GM18951 (cell line): Measurements from ENCODE around the gene TMEM19.

ENCODE experiments used
- POLR2A ChIP-seq: IDR thresholded peaks from 4 replicates; pipeline ENCODE4 v1.6.1; 2011; ENCODE audit warnings: mild to moderate bottlenecking; ENCODE audit not compliant: insufficient read length, insufficient read depth; ENCODE audit errors: extremely low read depth
- in situ Hi-C: fragments of 300-500 bp; cut with MboI; formaldehyde crosslinking; loops from one replicate; pipeline ENCODE4 v1.12.0; 2022; ENCODE audit warnings: low sequenced_read_pairs, mixed read lengths, inconsistent platforms; ENCODE audit not compliant: unreplicated experiment

Gene TMEM19

DNA sequence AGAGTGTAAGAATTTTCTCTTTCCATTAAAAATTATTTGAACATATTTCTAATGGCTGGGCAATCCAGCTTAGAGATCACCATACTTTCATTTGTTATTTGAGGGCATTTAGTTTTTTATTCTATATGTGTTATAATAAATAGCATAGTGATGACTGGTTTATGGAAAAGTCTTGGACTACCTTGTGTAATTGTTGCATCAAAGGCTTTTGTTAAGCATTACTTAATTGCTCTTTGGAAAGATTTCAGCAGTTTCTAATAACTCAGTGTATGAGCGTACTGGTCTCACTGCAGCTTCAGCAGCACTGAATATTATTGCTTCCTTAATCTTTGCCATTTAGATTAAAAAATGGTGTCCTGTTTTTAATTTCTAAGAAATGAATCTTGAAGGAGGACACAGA lies 22.8 kb downstream of the TMEM19 start:
- TF ChIP-seq POLR2A: no peak
- in situ Hi-C loops: no loop called here

DNA sequence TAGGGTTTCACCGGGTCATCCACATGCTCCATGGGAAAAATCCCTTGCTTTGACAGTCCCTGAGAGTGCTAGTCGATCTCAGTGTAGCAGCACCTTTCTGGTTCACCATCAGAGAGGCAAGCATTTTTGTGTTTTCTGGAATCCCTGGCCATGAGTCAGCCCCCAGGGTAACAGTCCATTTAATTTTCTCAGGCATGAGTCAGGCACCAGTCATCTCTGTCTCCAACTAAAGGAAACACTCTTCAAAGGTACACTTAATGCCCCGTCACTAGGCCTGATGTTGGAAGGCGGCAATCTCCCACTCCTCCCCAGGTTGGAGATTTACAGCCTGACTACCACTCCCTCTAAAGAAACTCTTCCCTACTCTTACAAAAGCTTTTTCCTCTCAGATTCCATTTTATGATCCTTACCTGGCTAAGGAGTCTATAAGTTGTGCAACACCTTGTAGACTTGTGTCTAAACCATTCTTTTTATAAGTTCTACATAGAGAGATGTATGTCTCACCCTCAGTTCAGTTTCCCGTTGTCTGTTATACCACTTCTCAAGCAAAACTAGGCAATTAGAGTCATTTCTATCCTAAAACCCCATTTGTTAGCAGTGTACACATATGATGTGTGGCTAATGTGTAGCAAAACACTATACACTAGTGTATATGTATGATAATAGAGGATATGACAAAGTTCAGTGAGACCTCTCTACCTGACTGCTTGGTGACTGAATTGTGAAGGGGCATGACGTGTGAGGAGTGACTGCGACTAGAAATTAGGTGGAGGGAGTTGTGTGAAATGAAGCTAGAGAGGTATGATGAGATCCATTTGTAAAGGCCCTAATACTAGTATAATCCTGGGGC lies 24.6 kb downstream of the TMEM19 start:
- no peak for TF ChIP-seq POLR2A
- in situ Hi-C loops: no loop called here

GRCh38 chr12:71718611-71719010 lies 32.7 kb downstream of the TMEM19 start:
- in situ Hi-C loops: no loop called here
- TF ChIP-seq POLR2A: no peak

DNA sequence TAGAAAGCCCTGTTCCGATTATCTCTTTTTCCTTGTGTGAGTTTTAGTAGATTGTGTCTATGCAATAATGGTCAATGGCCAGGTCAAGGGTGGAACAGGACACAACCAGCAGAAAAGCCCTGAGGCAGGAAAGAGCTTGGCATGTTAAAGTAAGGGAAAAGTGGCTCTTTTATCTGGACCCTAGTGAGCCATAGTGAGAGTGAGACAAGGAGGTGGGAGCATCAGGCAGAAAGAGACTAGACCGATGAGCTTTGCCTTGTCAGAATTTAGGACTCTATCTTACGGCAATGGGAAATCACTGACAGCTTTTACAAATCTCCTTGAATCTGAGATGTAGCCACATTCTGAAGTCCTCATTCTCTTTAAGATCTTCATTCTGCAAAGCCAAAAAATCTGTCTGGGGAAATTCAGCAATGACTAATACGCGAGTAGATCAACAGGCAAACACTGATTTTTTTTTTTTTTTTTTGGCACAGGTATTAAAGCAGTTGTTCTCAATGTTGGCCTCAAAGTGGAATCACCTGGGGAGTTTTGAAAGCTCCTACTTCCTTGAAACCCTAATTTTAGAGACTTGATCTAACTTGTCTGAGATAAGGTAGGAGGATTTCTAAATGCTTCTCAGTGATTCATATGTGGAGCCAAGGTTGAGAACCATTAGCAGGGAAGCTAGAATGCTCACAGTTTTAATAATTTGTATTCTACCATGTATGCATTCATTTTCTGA lies 33.9 kb downstream of the TMEM19 start:
- TF ChIP-seq POLR2A: no peak
- in situ Hi-C loops: no loop called here

DNA sequence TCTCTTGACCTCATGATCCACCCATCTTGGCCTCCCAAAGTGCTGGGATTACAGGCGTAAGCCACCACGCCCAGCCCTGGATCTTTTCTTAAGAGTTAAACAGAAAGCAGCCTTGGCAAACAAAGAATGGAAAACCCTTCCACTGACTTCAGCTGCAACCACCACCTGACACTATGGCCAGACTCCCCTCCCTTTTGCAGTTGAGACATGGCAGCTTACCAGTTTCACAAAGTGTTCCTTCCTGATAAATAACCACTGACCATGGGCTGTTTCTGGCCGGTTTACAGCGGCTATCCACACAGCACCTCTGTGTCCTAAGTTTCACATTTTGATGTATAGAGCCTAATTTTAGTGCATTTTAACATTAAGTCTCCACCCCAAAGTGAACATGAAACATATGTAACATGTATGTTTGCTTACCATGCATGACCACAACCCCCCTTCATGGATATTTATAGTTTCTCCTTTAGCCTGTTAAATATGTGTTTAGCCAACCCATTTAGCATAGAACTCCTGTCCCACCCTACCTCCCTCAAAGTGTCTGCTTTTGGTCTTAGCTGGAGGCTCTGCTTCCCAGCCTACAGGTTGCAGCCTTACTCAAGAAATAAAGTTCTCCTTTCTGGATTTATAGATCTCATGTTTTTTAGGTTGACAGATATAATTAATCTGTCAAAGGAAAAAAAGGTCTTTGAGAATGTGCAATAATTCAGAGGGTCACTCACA lies 36.1 kb downstream of the TMEM19 start:
- TF ChIP-seq POLR2A: no peak
- in situ Hi-C loops: no loop called here

DNA sequence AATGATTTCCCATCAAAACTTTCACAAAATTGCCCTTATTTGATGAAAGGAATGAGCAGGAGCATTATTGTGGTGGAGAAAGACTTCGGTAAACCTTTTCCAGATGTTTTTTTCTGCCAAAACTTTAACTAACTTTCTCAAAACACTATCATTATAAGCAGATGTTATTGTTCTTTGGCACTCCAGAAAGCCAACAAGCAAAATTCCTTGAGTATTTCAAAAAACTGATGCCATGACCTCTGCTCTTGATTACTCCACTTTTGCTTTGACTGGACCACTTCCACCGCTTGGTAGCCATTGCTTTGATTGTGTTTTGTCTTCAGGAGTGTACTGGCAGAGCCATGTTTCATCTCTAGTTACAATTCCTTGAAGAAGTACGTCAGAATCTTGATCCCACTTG lies 39.1 kb downstream of the TMEM19 start:
- no peak for TF ChIP-seq POLR2A
- in situ Hi-C loops: loop anchor here (25.0 kb wide), 1 partner anchor 313 kb away; no protein-coding TSS in a partner anchor

DNA sequence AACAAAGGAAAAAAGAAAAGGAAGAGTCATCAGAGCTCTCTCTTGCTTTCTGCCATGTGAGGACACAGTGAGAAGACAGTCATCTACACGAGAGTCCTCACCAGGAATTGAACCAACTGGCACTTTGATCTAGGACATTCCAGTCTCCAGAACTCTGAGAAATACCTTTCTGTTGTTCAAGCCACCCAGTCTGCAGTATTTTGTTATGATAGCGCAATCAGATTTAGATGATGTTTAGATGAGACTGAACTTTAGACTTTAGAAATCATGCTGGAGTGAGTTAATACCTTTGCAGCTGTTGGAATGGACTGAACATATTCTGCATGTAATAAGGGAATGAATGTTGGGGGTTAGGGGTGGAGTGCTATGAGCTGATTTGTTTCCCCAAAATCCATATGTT lies 40.7 kb downstream of the TMEM19 start:
- TF ChIP-seq POLR2A: no peak
- in situ Hi-C loops: loop anchor here (25.0 kb wide), 1 partner anchor 314 kb away; no protein-coding TSS in a partner anchor

- in situ Hi-C loops: loop anchor here (25.0 kb wide), 1 partner anchor 316 kb away; no protein-coding TSS in a partner anchor
- TF ChIP-seq POLR2A: no peak
Observed at GRCh38 chr12:71727958-71728357, 42.1 kb downstream of the TMEM19 start.

GRCh38 chr12:71730936-71731335 lies 45.1 kb downstream of the TMEM19 start:
- in situ Hi-C loops: loop anchor here (25.0 kb wide), 1 partner anchor 319 kb away; no protein-coding TSS in a partner anchor
- no peak for TF ChIP-seq POLR2A

- in situ Hi-C loops: loop anchor here (25.0 kb wide), 1 partner anchor 319 kb away; no protein-coding TSS in a partner anchor
Observed at GRCh38 chr12:71731439-71732356, 45.8 kb downstream of the TMEM19 start.

DNA sequence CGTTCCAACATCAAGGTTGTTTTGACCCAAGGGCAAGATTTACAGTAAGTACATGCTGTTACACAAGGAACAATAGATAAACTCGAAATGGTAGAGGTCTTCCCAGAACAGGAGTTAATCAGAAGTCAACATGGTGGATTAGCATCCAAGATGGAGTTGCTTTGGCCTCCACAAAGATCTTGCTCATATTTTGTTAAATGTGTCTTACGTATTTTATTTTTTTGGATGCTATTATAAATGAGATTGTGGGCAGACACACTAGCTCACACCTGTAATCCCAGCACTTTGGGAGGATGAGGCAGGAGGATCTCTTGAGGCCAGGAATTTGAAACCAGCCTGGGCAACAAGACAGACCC lies 46.5 kb downstream of the TMEM19 start:
- in situ Hi-C loops: loop anchor here (25.0 kb wide), 1 partner anchor 320 kb away; no protein-coding TSS in a partner anchor
- TF ChIP-seq POLR2A: no peak

More at GRCh38 chr12:71731439-71732356, 45.8 kb downstream of the TMEM19 start:
- TF ChIP-seq POLR2A: no peak

DNA sequence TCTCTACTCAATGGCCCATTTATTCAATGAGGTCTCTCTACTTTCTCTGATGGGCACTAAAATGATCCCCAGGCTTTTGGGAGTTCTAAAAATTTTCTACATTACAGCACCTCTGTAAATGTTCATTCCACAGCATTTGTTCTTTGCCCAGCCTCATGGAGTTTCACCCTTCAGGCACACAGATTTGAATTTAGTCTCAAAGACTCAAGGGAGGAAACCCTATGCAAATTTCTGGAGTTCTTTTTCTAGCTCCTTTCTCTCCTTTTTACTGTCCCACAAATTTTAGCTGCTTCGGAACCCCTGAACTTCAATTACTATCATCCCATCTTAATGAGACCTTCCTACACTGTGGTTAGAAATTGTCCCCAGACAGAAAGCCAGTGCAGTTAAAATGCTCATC lies 51.3 kb downstream of the TMEM19 start:
- TF ChIP-seq POLR2A: no peak
- in situ Hi-C loops: loop anchor here (25.0 kb wide), 1 partner anchor 325 kb away; no protein-coding TSS in a partner anchor
